ENCODE measurements around the gene IQCC.

The IQCC gene

GRCh38 chr1:32195972-32196823, 9.3 kb upstream of the IQCC start:
- DNase-seq (ENCODE audit: low read depth): peak; percentile 78

- no peak for DNase-seq (ENCODE audit: low read depth)
Measured at GRCh38 chr1:32197074-32197473, 8.4 kb upstream of the IQCC start.

- DNase-seq (ENCODE audit: low read depth): no peak
Measured at GRCh38 chr1:32197837-32198236, 7.6 kb upstream of the IQCC start.

- no peak for DNase-seq (ENCODE audit: low read depth)
Measured at GRCh38 chr1:32198237-32199042, 7.0 kb upstream of the IQCC start.

- no peak for DNase-seq (ENCODE audit: low read depth)
Measured at GRCh38 chr1:32199043-32199716, 6.3 kb upstream of the IQCC start.

- DNase-seq (ENCODE audit: low read depth): no peak
Measured at GRCh38 chr1:32199717-32200072, 5.8 kb upstream of the IQCC start.

GRCh38 chr1:32200226-32201010, 5.1 kb upstream of the IQCC start, which contains the start of gene CCDC28B:
Gene CCDC28B, plus strand, starts transcription at chr1:32200595. Its CDS starts 1,341 bp downstream, at chr1:32201936.
- peak; percentile 73 for DNase-seq (ENCODE audit: low read depth)

GRCh38 chr1:32201011-32201855, 4.2 kb upstream of the IQCC start:
- DNase-seq (ENCODE audit: low read depth): no peak

- no peak for DNase-seq (ENCODE audit: low read depth)
Measured at GRCh38 chr1:32204943-32205361, 519 bp upstream of the IQCC start.

- no peak for DNase-seq (ENCODE audit: low read depth)
Measured at GRCh38 chr1:32208469-32208868, 3.0 kb downstream of the IQCC start.

- DNase-seq (ENCODE audit: low read depth): peak; percentile 61
Measured at GRCh38 chr1:32208891-32209328, 3.4 kb downstream of the IQCC start, which contains the start of gene DCDC2B. Gene DCDC2B, plus strand, starts transcription at chr1:32209089. Its CDS starts 5 bp downstream, at chr1:32209094.

- peak; percentile 53 for DNase-seq (ENCODE audit: low read depth)
Measured at GRCh38 chr1:32215629-32216480, 10.4 kb downstream of the IQCC start.

GRCh38 chr1:32216566-32216965, 11.1 kb downstream of the IQCC start:
- DNase-seq (ENCODE audit: low read depth): no peak

GRCh38 chr1:32219022-32219421, 13.6 kb downstream of the IQCC start:
- peak; percentile 36 for DNase-seq (ENCODE audit: low read depth)

GRCh38 chr1:32220746-32221580, 15.5 kb downstream of the IQCC start:
- DNase-seq (ENCODE audit: low read depth): no peak

GRCh38 chr1:32221581-32221979, 16.1 kb downstream of the IQCC start:
- DNase-seq (ENCODE audit: low read depth): no peak

- DNase-seq (ENCODE audit: low read depth): peak; percentile 89
Measured at GRCh38 chr1:32221980-32222755, 16.7 kb downstream of the IQCC start, which contains the start of the genes EIF3I and TMEM234. Gene EIF3I, plus strand, starts transcription at chr1:32222407. Its CDS starts 35 bp downstream, at chr1:32222442. Gene TMEM234, minus strand, starts transcription at chr1:32222353. Its CDS starts 31 bp downstream, at chr1:32222322.

- DNase-seq (ENCODE audit: low read depth): no peak
Measured at GRCh38 chr1:32223683-32224082, 18.2 kb downstream of the IQCC start.

All from amniotic epithelial cell (primary cell).